Tibial artery (tissue), 4 donors: Measurements from ENCODE around the gene ROMO1.
"Not testable (repeated sequence)": the region's sequence is repeated elsewhere in the genome, so short reads cannot be mapped to it uniquely, and the experiment has no call there.

Source experiments
- DNase-seq, 2 donors: peaks; one replicate each; pipeline ENCODE4 v3.0.0-alpha.2; 2019
- H3K27ac ChIP-seq, 2 donors: fragments of 200-600 bp; sonication (generic) in 1 of 2; 1 replicate in 1 of 2; 2 replicates in 1 of 2; pipeline ENCODE4 v1.5.1; 2018 to 2019; ENCODE audit warnings: mild to moderate bottlenecking in 1 of 2
- H3K27me3 ChIP-seq, 2 donors: fragments of 200-600 bp; sonication (generic) in 1 of 2; one replicate each; pipeline versions ENCODE4 v1.5.1 to v1.6.0; 2016 to 2019
- H3K36me3 ChIP-seq, 3 donors: fragments of 200-600 bp; sonication (generic) in 2 of 3; one replicate each; pipeline ENCODE4 v1.5.1; 2016 to 2019; ENCODE audit warnings: mild to moderate bottlenecking in 2 of 3
- H3K4me1 ChIP-seq, 4 donors: fragments of 200-600 bp; sonication (generic) in 2 of 4; 1 replicate in 3 of 4; 2 replicates in 1 of 4; pipeline ENCODE4 v1.5.1; 2016 to 2019
- H3K4me3 ChIP-seq, 2 donors: fragments of 200-600 bp; sonication (generic) in 1 of 2; 1 replicate in 1 of 2; 2 replicates in 1 of 2; pipeline ENCODE4 v1.5.1; 2018 to 2019; ENCODE audit warnings: mild to moderate bottlenecking in 2 of 2
- H3K9me3 ChIP-seq, 3 donors: fragments of 200-600 bp; sonication (generic) in 1 of 3; one replicate each; pipeline ENCODE4 v1.5.1; 2016 to 2019
- intact Hi-C: fragments of 100-400 bp; cut with DNase I; formaldehyde crosslinking; loops from one replicate; pipeline ENCODE4 v1.15.0; 2023; ENCODE audit warnings: low total_unique reads
- TF ChIP-seq, protein P1 (sequence below), 2 experiments: fragments of 200-600 bp in 1 of 2; fragments of 450-650 bp in 1 of 2; IDR thresholded peaks; one replicate each; pipeline ENCODE4 v1.5.1; 2017 to 2019; ENCODE audit warnings: antibody characterized with exemption in 2 of 2, mild to moderate bottlenecking in 1 of 2, moderate library complexity in 1 of 2

ROMO1 gene

DNA sequence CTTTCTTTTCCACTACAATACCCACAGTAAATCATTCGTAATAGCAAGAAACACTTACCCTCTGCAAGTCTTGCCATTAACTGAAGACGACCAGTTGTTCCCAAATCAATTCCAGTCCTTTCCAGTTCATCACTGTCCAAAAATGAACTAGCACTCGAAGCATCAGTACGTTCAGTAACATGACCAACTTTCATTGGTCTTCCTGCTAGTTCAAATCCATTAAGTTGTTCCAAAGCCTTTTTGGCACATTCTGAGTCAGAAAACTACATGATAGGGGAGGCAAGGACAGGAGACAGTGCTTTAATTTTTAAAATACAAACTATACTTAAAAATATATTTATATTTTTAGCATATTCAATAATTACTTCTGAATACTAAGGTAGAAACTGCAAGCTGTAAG lies 14.9 kb downstream of the ROMO1 start:
- H3K27me3 ChIP-seq = no peaks in the 10 kb centered on the region
- H3K4me3 ChIP-seq = no peak overlapping the region
- TF ChIP-seq, protein P1, sequence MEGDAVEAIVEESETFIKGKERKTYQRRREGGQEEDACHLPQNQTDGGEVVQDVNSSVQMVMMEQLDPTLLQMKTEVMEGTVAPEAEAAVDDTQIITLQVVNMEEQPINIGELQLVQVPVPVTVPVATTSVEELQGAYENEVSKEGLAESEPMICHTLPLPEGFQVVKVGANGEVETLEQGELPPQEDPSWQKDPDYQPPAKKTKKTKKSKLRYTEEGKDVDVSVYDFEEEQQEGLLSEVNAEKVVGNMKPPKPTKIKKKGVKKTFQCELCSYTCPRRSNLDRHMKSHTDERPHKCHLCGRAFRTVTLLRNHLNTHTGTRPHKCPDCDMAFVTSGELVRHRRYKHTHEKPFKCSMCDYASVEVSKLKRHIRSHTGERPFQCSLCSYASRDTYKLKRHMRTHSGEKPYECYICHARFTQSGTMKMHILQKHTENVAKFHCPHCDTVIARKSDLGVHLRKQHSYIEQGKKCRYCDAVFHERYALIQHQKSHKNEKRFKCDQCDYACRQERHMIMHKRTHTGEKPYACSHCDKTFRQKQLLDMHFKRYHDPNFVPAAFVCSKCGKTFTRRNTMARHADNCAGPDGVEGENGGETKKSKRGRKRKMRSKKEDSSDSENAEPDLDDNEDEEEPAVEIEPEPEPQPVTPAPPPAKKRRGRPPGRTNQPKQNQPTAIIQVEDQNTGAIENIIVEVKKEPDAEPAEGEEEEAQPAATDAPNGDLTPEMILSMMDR (IDR thresholded peaks at IDR 0.05) = no peak
- H3K4me1 ChIP-seq = peaks cover 0 to 21% (median 9%) of the 10 kb centered on the region in 4 donors
- peaks cover 77 to 98% (median 96%) of the 10 kb centered on the region in 3 donors for H3K36me3 ChIP-seq
- no peak overlapping the region for H3K27ac ChIP-seq
- DNase-seq = no peak
- no peaks in the 10 kb centered on the region for H3K9me3 ChIP-seq
- intact Hi-C loops = no loop called here

DNA sequence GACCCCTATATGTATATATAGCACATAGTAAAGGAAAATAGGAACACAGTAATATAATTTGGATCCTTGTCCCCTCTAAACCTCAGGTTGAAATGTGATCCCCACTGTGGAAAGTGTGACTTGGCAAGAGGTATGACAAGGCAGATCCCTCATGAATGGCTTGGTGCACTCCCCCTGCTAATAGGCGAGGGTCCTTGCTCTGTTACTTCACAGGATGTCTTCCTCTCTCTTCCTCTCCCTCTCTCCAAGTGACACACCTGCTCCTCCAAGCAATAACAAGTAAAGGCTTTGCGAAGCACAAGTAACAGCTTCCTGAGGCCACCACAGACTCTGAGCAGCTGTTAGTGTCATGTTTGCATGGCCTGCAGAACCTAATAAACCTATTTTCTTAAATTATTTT lies 16.4 kb downstream of the ROMO1 start:
- TF ChIP-seq, protein P1 (IDR thresholded peaks at IDR 0.05) = no peak
- no peaks in the 10 kb centered on the region for H3K27me3 ChIP-seq
- no peaks in the 10 kb centered on the region for H3K9me3 ChIP-seq
- intact Hi-C loops = no loop called here
- H3K4me3 ChIP-seq = no peak overlapping the region
- H3K36me3 ChIP-seq = peaks cover 92 to 98% (median 98%) of the 10 kb centered on the region in 3 donors
- H3K4me1 ChIP-seq = peaks cover 0 to 12% (median 5%) of the 10 kb centered on the region in 4 donors
- no peak overlapping the region for H3K27ac ChIP-seq
- DNase-seq = no peak

DNA sequence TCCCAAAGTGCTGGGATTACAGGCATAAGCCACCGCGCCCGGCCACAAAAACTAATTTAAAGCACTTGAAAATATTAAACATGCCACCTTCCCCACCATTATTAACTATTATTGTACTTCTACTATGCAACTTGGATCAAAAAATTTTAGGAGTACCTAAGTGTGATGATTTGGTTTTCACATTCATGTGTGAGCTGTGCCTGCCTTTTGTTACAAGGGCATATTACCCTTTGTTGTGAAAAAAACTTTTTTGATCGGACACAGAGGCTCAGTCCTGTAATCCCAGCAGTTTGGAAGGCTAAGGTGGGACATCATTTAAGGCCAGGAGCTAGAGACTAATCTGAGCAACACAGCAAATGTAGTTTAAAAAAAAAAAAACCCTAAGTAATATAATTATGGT lies 17.1 kb downstream of the ROMO1 start:
- Histone ChIP-seq H3K4me3 (no peak overlapping the region), H3K9me3 (no peaks in the 10 kb centered on the region), H3K27ac (no peak overlapping the region), H3K27me3 (no peaks in the 10 kb centered on the region), H3K4me1 (peaks cover 0 to 10% (median 4%) of the 10 kb centered on the region in 4 donors), H3K36me3 (peaks cover 98 to 100% (median 99%) of the 10 kb centered on the region in 3 donors)
- DNase-seq = no peak
- TF ChIP-seq, protein P1 (IDR thresholded peaks at IDR 0.05) = no peak
- intact Hi-C loops = no loop called here

DNA sequence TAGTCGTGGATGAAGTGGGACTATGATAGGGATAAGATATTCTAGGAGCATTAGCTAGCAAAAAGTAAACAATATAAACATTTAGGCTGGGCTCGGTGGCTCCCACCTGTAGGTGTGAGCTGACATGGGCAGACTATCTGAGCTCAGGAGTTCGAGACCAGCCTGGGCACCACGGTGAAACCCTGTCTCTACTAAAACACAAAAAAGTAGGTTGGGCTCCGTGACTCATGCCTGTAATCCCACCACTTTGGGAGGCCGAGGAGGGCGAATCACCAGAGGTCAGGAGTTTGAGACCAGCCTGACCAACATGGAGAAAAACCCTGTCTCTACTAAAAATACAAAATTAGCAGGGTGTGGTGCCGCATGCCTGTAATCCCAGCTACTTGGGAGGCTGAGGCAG lies 19.1 kb downstream of the ROMO1 start:
- H3K4me3 ChIP-seq, DNase-seq, H3K27me3 ChIP-seq, intact Hi-C loops, H3K27ac ChIP-seq, H3K9me3 ChIP-seq: not testable (repeated sequence)
- peaks cover 0 to 11% (median 2%) of the 10 kb centered on the region in 4 donors for H3K4me1 ChIP-seq
- peaks cover 98 to 100% (median 99%) of the 10 kb centered on the region in 3 donors for H3K36me3 ChIP-seq

DNA sequence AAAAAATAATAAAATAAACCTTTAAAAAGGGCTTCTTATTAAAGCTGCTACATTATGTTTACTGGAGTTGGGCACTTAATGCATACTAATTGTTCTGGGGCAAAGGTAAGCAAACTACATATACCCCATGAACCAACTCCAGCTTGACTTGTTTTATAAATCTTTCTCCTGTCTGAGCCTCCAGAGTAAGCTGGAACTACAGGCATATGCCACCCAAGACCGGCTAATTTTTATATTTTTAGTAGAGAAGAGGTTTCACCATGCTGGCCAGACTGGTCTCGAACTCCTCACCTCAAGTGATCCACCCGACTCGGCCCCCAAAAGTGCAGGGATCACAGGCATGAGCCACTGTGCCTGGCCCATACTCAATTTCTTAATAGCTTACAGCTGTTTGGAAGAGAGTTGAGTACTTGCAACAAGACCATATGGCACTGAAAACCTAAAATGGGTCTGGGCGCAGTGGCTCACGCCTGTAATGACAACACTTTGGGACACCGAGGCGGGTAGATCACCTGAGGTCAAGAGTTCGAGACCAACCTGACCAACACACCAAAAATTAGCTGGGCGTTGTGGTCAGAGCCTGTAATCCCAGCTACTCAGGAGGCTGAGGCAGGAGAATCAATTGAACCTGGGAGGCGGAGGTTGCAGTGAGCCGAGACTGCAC lies 19.9 kb downstream of the ROMO1 start:
- peaks cover 0 to 11% (median 3%) of the 10 kb centered on the region in 4 donors for H3K4me1 ChIP-seq
- no peak overlapping the region for H3K4me3 ChIP-seq
- H3K9me3 ChIP-seq = no peaks in the 10 kb centered on the region
- intact Hi-C loops = no loop called here
- TF ChIP-seq, protein P1 (IDR thresholded peaks at IDR 0.05) = no peak
- no peak for DNase-seq
- H3K36me3 ChIP-seq = peaks cover 100% of the 10 kb centered on the region in 3 donors
- no peaks in the 10 kb centered on the region for H3K27me3 ChIP-seq
- H3K27ac ChIP-seq = no peak overlapping the region

DNA sequence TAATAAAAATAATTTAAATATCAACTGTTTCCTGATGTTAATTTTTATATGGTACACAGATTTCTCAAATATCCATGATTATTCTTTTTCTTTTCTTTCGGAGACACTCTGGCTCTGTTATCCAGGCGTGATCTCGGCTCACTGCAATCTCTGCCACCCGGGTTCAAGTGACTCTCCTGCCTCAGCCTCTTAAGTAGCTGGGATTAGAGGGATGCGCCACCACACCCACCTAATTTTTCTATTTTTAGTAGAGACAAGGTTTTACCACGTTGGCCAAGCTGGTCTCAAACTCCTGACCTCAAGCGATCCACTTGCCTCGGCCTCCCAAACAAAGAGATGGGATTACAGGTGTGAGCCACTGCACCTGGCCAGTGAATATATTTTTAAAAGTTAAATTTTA lies 20.5 kb downstream of the ROMO1 start:
- no peaks in the 10 kb centered on the region for H3K27me3 ChIP-seq
- no peaks in the 10 kb centered on the region for H3K9me3 ChIP-seq
- DNase-seq = no peak
- intact Hi-C loops = no loop called here
- H3K4me3 ChIP-seq = no peak overlapping the region
- H3K36me3 ChIP-seq = peaks cover 100% of the 10 kb centered on the region in 3 donors
- H3K4me1 ChIP-seq = peaks cover 0 to 11% (median 3%) of the 10 kb centered on the region in 4 donors
- TF ChIP-seq, protein P1 (IDR thresholded peaks at IDR 0.05) = no peak
- H3K27ac ChIP-seq = no peak overlapping the region
